ENCODE data around the gene LAMP5.

DNA sequence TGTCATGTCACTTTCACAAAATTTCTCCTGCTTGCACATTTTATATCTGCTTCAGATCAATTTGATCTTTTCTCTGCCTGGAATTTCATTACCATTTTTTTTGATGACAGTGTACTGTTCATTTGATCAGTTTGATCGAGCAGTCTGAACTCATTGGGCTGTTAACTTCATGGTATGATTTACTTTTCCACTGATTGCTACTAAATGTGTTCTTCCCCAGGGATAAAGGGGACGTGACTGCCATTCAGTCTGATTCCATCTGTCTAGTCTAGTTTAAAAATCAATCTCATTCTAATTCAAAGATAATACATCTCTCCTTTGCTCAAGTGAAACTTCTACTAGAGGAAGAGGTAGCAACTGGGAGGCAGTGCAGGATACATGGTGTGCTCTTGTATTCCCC is 21.1 kb downstream of the LAMP5 start:
- TF ChIP-seq POLR2A (IDR thresholded peaks at IDR 0.05; ENCODE audit: low read length) (no peak), GATA1 (IDR thresholded peaks at IDR 0.05; ENCODE audit: low read depth, low read length) (no peak)

Data from erythroblast (primary cell).